IPS-NIHi7 (cell line): ENCODE results near the gene NLGN1.
"Not testable (repeated sequence)": the region's sequence is repeated elsewhere in the genome, so short reads cannot be mapped to it uniquely, and the experiment has no call there.

ENCODE experiments used
- DNase-seq: peaks from one replicate; pipeline ENCODE4 v3.0.0; 2012; ENCODE audit warnings: mixed read lengths; ENCODE audit errors: extremely low spot score

The NLGN1 gene

DNA sequence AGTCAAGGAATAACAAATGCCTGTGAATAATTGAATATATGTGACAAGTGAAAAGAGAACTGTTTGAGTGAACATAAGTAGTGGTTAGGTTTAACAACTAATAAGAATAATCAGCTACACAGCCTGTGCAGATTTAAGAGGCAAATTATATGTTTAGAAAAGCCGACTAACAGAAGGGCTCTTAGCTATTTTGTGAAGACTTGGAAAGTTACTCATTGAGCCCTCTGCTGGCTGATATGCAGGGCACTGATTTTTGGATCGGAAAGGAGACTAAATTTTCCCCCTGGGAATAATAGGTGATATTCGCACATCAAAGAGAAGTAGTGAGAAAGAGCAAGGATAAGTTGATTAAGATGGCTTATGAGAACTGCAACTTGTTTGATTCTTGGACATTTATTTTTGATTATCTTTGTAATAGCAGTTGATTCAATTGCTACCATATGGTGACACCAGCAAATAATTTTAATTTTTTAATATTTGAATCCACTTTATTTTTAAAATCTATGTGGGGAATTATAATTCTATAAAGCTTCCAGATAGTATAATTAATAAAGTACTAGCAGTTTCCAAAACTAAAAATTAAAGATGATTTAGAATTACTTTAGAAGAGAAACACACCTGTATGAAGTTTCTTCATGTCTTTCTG lies 156.2 kb downstream of the NLGN1 start:
- peak; percentile 35 for DNase-seq

DNA sequence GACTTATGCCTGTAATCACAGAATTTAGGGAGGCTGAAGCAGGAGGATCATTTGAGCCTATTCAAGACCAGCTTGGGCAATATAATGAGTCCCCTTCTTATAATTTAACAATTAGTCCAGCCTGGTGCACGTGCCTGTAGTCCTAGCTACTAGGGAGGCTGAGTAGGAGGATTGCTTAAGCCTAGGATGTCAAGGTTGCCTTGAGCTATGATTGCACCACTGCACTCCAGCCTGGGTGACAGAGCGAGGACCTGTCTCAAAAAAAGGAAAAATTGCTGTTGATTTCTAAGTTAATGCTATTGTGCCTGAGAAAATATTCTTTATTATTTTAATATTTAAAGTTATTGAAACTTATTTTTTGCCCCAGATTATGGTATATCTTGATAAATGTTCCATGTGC lies 159.0 kb downstream of the NLGN1 start:
- DNase-seq, result no peak

DNA sequence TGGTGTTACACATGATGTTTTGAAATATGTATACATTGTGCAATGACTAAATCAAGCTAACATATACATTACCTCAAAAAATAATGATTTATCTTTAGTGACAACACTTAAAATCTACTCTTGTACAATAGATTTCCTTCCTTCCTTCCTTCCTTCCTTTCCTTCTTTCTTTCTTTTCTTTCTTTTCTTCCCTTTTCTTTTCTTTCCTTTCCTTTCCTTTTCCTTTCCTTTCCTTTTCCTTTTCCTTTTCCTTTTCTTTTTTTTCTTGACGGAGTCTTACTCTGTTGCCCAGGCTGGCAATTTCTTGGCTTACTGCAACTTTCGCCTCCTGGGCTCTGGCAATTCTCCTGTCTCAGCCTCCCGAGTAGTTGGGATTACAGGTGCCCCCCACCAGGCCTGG lies 170.5 kb downstream of the NLGN1 start:
- no peak for DNase-seq

DNA sequence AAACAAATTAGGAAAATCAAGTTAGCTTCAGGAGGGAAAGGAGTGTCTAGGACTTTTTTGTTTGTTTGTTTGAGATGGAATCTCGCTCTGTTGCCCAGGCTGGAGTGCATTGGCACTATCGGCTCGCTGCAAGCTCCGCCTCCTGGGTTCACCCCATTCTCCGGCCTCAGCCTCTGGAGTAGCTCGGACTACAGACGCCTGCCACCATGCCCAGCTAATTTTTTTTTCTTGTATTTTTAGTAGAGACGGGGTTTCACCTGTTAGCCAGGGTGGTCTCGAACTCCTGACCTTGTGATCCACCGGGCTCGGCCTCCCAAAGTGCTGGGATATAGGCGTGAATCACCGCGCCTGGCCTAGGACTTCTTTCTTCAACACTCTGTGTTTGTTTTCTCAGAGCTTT lies 171.1 kb downstream of the NLGN1 start:
- no peak for DNase-seq

DNA sequence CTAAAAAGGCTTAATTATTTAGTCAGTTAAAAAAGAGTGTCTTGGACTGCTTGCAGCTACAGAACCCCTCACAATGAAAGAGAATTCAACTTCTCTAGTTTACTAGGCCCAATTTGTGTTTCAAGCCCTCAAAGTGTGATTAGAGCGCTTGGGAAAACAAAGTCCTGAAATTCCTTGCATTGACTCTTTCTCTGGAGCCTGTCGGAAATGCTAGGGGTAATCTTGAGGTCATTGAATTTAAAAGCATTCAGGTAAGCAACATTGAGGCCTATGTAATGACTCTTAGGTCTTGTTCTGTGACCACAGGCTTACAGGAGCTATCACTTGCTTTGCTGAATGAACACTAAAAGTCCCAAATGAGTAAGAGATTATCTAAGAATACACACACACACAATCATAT lies 186.0 kb downstream of the NLGN1 start:
- peak; percentile 18 for DNase-seq

DNA sequence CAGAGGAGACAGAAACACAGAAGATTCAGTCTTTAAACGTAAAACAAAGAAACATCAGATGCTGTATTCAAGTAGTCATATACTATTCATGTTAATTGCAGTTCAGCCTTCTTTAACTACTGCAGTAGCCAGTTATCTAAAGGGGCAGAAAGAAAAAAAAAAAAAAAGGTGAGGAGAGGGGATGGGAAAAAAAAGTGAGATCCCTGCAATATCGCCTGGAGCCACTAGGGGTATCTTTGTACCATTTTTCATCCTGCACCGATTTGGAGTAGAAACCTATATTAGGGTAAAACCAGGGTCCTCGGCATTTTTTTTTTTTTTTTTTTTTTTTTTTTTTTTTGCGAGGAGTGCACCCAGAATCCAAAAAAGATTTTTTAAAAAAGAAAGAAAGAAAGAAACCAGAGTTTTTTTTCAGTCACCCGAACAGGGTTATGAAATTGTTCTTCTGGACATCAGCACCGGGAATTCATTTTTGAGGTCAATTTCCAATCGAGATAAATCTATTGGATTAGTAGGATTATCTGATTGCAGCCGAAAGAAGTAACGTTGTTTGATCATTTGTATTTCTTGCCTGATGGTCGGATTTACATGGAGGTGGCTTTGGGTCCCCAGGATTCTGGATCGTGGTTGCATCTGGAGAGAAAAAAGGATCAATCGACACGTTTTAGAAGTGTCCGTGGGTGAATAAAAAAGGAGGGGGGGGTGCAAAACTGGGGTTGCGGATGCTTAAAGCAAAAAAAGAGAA lies 186.7 kb downstream of the NLGN1 start:
- peak; percentile 35 for DNase-seq

DNA sequence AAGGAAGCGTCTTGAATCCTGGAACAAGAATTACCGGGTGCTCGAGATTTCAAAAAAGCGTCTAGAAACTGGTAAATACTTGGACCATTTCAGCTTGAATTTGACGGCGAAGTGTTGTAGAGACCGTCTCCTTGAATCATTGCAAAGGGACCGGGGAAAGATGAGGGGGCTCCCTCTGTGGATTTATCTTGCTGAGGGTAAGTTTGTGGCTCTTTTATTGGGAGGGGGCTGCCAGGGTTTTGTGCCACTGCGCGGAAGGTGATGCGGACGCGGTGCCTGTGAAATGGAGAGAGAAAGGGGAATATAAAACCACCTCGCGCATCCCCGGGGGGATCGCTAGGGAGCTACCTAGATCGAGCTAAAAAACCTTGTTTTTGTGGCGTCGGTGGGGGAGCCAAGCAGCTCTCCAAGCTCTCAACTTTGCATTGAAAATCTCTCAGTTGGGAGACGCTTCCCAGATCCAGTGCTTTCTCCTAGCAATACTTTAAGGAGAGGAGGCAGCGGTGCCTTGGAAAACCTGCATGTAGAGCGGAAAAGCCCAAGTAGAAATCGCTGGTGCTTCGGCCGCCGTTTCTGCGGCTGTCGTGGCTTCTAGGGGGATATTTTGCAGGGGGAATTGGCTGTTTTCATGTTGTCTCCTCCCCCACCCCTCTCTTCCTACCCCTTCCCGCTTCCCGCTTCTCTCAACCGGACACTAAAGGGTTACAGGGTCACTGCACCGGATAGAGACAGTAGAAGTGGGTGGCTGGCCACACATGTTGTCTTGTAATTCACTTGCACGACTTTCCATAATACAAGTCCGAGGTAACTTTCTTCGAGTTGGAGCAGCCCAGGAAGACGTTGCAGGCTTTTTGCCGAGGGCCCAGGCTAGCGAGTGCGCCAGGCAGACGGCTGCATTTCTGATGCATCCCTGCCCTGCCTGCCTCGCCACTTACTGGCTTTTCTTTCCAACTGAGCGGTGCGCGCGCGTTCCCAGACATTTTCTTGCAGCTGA lies 187.6 kb downstream of the NLGN1 start:
- DNase-seq, result peak; percentile 59

DNA sequence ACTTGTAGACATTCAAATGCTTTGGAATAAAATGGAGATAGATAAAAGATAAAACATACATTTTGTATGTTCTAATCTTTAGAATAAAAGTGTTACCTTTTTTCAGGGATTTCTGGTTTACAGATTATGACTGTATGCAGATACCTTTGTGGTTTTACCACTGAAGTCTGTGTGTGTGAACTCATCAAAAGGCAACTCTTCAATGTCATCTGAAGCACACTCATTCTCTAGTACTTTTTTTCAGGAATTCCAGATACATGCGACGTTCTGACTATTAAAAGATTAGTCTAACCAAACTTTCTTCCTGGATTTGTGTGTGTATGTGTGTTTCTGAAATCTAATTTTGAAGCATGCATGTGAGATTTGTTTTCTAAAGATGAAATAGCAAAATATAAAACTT lies 188.6 kb downstream of the NLGN1 start:
- no peak for DNase-seq

DNA sequence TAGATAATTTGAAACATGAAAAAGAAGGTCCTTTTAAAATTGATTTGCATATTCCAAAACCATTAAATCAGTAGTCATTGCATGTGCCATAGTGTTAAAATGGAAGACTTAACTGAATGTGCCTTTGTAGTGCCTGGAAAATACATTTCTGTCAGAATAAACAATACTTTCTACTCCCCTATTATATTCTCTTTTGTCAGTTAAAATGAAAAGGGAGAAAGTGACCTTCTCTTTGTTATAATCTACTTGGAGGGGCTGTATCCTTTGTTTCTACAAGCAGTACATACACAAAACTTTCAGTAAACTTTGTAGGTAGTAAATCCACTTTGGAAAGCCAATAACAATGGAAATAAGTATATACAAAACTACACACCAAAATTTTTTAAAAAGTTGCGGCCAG lies 189.5 kb downstream of the NLGN1 start:
- no peak for DNase-seq

DNA sequence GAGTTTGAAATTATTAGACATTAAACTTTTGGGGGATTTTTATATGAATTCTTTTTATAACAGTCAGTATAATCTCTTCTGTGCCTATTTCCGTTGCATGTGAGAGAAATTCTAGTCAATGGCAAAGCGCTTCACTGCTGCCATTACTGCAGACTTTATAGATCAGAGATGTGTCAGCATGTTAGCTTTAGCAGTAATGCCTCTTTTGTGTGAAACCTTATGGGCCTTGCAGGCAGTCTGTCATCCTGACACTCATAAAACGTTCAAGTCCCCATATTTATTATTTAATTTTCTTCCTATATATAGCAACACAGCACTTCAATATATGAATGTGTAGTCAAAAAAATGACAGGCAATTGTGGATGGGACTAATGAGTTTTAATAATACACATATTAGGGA lies 191.0 kb downstream of the NLGN1 start:
- no peak for DNase-seq

DNA sequence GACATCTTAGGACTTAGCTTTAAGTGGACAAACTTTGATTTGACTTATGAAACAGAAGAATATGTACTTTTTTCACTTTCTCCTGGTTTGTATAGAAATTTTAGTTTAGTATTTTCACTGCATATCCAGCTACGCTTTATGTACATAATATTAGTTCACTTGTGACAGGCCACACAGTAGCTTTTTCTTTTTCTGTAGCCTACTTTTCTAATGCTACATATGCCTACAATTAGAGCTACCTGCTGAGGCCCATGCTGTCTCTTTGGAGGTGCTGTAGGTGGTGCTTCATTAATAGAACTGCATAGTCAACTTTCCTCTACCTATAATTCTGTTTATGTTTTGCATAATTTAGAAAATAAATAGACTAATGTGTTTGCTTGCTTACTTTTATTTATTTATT lies 191.6 kb downstream of the NLGN1 start:
- no peak for DNase-seq

DNA sequence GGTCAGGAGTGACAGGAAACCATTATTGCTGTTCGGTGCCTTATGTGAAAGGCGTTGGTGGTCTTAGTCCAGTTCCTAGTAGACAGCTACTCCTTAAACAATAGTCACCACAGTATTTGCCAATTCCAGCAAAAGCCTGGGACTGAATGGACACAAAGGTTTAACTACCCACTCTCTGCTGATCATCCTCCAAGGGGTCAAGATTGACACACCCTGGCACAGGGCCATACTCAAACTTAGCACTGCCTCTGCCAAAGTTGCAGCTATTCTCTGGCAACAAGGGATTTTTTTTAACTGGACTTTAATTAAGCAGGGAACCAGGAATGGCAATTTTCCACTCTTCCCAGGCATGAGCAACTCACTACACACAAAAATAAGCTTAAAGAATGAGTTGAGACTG lies 193.9 kb downstream of the NLGN1 start:
- DNase-seq, result no peak

DNA sequence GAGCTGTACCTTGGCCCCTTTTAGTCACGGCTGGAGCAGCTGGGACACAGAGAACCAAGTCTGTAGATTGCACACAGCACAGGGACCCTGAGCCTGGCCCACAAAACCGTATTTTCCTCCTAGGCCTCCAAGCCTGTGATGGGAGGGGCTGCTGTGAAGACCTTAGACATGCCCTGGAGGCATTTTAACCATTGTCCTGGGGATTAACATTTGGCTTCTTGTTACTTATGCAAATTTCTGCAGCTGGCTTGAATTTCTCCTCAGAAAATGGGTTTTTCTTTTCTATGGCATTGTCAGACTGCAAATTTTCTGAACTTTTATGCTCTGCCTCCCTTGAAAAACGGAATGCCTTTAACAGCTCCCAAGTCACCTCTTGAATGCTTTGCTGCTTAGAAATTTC lies 197.3 kb downstream of the NLGN1 start:
- not testable (repeated sequence) for DNase-seq

DNA sequence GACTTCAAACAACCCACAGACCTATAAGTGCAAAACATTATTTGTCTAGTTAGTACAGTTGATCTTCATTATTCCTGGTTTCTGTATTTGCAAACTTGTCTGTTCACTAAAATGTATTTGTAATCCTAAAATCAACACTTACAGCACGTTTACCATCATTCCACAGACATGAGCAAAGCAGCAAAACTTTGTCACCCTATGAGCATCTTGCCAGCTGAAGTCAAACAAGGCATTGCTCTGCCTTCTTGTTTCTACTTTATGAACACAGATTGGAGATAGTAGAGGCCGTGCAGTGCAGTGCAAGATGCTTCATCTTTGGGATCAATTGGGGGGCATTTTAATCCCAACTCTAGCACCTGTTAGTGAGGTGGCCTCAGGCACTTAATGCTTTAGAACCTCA lies 202.1 kb downstream of the NLGN1 start:
- DNase-seq, result no peak

DNA sequence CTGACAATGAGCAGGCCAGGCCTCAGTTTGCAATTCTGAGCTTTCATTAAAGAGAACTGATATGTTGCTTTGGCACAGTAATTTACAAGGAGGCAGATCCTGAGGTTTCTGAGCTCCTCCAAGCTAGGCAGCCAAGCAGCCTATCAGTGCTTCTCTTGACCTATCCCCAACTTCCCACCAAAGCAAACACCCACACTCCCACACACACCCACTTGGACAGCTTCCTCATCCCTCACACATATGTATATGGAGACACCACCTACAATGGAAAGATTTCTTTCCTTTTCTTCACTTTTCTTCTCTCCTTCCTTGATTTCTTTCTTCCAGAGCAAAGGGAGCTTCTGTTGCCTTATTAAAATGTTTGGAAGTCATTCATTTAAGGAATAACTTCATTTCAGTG lies 217.0 kb downstream of the NLGN1 start:
- no peak for DNase-seq

DNA sequence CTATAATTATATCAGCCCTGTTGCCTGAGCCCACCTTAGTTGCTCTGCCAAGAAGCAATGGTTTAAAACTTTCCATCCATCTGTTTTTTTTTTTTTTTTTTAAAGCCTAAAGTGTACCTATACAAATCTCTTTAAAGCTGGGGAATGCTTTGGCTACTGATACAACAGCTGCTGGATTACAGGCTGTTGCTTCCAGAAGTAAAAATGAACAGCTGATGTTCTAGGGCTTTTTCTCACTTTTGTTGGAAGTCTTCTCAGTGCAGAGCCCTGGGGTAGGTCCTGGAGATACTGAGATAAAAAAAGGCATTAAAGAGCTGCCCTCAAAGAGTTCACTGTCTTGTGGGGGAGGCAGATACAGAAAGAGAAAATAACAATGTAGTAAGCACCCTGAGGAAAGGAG lies 218.1 kb downstream of the NLGN1 start:
- DNase-seq, result no peak

DNA sequence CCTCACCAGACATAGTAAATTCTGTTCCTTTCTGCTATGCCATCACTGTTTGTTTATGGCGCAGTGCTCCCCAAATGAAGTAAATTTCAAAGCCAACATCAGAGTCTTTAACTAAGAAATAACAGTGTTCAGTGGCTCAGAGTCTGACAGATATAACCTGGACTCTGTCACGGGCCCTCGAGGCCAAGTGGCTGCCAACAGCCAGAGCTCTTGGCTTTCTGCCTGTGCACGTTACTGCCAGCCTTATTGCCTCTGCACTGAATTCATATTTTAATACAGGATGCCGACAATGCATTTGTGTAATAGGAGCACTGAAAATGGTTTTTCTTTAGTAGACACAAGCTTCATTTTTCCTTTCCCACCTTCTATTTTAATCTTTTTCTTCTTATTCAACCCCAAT lies 219.9 kb downstream of the NLGN1 start:
- no peak for DNase-seq

DNA sequence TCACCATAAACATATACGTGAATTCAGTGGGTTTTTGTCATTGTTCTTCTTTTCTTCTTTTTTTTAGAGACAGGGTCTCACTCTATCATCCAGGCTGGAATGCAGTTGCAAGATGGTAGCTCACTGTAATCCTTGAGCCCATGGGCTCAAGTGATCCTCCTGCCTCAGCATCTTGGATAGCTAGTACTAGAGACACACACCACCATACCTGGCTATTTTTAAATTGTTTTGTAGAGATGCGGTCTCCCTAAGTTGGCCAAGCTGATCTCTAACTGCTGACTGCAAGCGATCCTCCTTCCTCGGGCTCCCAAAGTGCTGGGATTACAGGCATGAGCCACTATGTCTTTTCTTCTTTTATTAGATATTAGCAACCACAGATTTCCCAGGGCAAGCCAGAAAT lies 220.6 kb downstream of the NLGN1 start:
- no peak for DNase-seq

DNA sequence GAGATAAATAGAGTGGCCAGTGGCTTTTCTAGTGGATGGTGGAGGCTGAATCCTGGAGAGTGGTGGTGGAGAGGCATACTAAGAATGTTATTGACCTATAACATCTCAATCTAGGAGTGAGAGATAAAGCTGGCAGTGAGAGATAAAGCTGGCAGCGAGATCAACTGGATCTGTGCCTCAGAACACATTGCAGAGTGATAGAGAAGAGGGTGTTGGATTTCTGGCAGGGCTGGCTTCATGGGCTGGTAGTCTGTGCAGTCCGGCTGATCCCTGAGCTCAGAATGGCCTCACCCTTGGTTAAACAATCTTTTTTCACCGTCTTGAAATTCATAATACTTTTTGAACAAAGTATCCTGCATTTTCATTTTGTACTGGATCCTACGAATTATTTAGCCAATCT lies 221.2 kb downstream of the NLGN1 start:
- no peak for DNase-seq

DNA sequence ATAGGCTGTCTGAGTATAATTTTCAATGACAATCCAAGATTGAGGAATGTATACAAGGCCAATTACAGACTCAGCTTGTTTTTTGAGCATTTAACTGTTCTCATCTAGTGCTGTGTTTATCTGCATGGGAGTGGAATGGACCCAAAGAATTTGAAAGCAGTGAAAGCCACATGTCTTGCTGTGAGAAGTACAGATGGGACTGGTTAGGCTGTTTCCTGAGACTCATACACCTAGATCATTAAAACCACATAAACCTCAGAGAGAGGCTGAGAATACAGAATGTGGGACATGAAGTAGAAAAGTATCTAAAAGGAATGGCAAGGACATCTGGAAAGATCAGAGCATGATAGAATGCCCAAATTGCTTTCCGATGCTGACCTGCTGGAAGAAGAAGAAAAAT lies 224.6 kb downstream of the NLGN1 start:
- no peak for DNase-seq

DNA sequence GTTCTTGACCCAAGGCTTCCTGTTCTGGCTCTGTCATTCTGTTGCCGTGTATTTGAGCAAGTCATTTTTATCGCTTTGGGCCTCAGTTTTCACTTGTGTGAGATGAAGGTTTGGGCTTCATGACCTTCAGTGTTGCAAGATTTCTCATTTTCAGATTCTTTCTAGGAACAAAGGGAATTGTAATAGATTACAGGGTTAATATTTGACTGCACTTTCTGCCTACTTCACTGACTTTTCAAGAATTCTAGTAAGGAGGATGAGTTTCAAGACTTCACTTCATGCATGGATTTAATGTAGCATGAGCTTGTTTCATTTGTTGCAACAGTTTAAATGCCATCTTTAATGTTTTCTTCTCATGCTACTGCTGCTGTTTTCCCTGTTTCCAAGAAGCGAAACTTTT lies 226.5 kb downstream of the NLGN1 start:
- DNase-seq, result no peak

DNA sequence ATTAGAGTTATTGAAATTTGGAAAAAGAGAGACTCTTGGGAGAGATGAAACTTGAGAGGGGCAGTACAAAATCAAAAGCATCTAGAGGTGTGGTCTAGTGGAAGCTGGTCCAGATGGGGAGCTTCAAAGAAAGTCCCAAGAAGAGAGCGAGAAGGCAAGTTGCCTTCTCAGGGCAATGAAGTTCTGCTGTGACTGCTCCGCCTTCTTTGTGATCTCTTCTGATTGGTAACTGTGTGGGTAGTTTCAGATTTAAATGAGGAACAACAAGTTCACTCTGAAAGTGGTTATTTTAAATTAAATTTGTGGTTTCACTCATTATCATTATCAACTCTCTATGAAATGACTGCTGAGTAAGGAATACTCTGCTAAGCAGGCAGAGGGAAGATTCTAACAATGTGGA lies 233.3 kb downstream of the NLGN1 start:
- no peak for DNase-seq

DNA sequence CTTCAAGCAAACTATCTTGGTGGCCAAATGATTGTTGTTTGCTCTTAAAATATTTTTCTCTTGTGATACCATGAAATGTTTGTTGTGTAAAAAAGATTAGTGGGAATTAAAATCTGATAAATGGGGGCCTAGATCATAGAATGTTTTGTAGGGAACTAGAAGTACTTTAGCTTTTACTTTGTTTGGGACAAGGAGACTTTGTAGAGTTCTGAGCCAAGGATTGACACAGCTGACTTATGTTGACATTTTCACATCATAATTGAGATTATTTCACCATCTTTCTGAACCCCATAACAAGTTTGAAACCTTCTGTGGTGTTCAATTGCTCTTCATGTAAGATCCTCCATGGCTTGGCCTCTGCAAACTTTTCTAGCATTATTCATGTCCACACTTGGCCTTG lies 235.4 kb downstream of the NLGN1 start:
- no peak for DNase-seq
